OCI-LY7 (cell line): ENCODE measurements around the gene PEX11A. TPM values are rescaled to one million over a fixed set of nuclear protein-coding genes. Genes with fewer than 3 reads are reported as not detected.

ENCODE experiments used
- BruUV-seq: library from RNA; stranded (reverse); fragments of 400-500 nt; replicated peaks from 2 replicates; lab custom pipeline; 2021; lab: Mats Ljungman, UMichigan
- CTCF ChIA-PET: fragments of 300-600 bp; sonication (Branson Sonifier 250); formaldehyde crosslinking; loops from one replicate; lab custom pipeline; 2022; ENCODE audit warnings: antibody characterized with exemption; ENCODE audit not compliant: unreplicated experiment; lab: Charles Lee
- POLR2A ChIA-PET: fragments of 300-600 bp; sonication (Branson Sonifier 250); formaldehyde crosslinking; loops from one replicate; lab custom pipeline; 2022; ENCODE audit warnings: antibody characterized with exemption; lab: Charles Lee
- DNase-seq: peaks from one replicate; pipeline ENCODE4 v3.0.0-alpha.2; 2015; ENCODE audit warnings: low spot score
- H2AFZ ChIP-seq: fragments of 200-600 bp; sonication (generic), shearing (Covaris generic); 2 replicates; pipeline ENCODE4 v1.6.1; 2014; ENCODE audit warnings: mild to moderate bottlenecking, antibody characterized with exemption, low read length, moderate library complexity
- H3K27ac ChIP-seq: fragments of 200-600 bp; sonication (generic); 2 replicates; pipeline ENCODE4 v1.5.1; 2014; ENCODE audit warnings: mixed run types, low read depth, mild to moderate bottlenecking, moderate library complexity, low read length, inconsistent platforms; ENCODE audit not compliant: poor library complexity, severe bottlenecking
- H3K36me3 ChIP-seq: fragments of 200-600 bp; sonication (generic); 2 replicates; pipeline ENCODE4 v1.6.1; 2014; ENCODE audit warnings: mild to moderate bottlenecking, antibody characterized with exemption, low read length, moderate library complexity, mixed read lengths; ENCODE audit not compliant: insufficient read depth
- H3K4me1 ChIP-seq: fragments of 200-600 bp; sonication (generic); 2 replicates; pipeline ENCODE4 v1.5.1; 2014; ENCODE audit warnings: mild to moderate bottlenecking, low read length; ENCODE audit not compliant: insufficient read depth, poor library complexity, severe bottlenecking
- H3K4me2 ChIP-seq: fragments of 200-600 bp; sonication (generic); 2 replicates; pipeline ENCODE4 v1.6.1; 2014; ENCODE audit warnings: mild to moderate bottlenecking, low read length
- H3K4me3 ChIP-seq: fragments of 200-600 bp; sonication (generic); 2 replicates; pipeline ENCODE4 v1.5.1; 2014; ENCODE audit warnings: mild to moderate bottlenecking, low read depth, low read length; ENCODE audit not compliant: poor library complexity, severe bottlenecking
- H3K79me2 ChIP-seq: fragments of 200-600 bp; sonication (generic); 2 replicates; pipeline ENCODE4 v1.6.1; 2016; ENCODE audit warnings: low read depth, mild to moderate bottlenecking, low read length, moderate library complexity, mixed read lengths; ENCODE audit not compliant: insufficient read depth
- H3K9me2 ChIP-seq: fragments of 200-600 bp; sonication (generic); 2 replicates; pipeline ENCODE4 v1.6.1; 2016; ENCODE audit warnings: mild to moderate bottlenecking, low read length, mixed read lengths; ENCODE audit not compliant: insufficient read depth
- H3K9me3 ChIP-seq: fragments of 200-600 bp; sonication (generic); 2 replicates; pipeline ENCODE4 v1.6.1; 2014; ENCODE audit warnings: mild to moderate bottlenecking, mixed run types, low read length, mixed read lengths
- H4K20me1 ChIP-seq: fragments of 200-600 bp; sonication (generic); 2 replicates; pipeline ENCODE4 v1.6.1; 2014; ENCODE audit warnings: mild to moderate bottlenecking, antibody characterized with exemption, low read length, moderate library complexity, mixed read lengths; ENCODE audit not compliant: insufficient read depth
- EZH2phosphoT487 ChIP-seq: fragments of 200-600 bp; sonication (generic); IDR thresholded peaks from 2 replicates; pipeline ENCODE4 v1.6.1; 2018; ENCODE audit warnings: low read depth, borderline replicate concordance, mild to moderate bottlenecking, mixed run types, antibody characterized with exemption, low read length, moderate library complexity, mixed read lengths
- intact Hi-C: fragments of 100-400 bp; cut with micrococcal nuclease; formaldehyde crosslinking; loops from one replicate; pipeline ENCODE4 v1.10.0; 2022; ENCODE audit not compliant: unreplicated experiment
- total RNA-seq, 2 experiments: library from RNA; depleted of rRNA in 1 of 2; stranded (reverse); fragments of >200 nt in 1 of 2; shearing (Covaris generic) in 1 of 2; gene quantifications; 2 replicates each; pipeline ENCODE4 v1.2.3, GENCODE V29; 2014 to 2022
- TF ChIP-seq, protein P1 (sequence below): fragments of 200-600 bp; sonication (generic); conservative IDR thresholded peaks from 2 replicates; pipeline ENCODE4 v1.5.1; 2014; ENCODE audit warnings: mild to moderate bottlenecking, antibody characterized with exemption, low read length, moderate library complexity, mixed read lengths

PEX11A gene
- total RNA-seq, 2 experiments from 2014 or later, result 2.0 to 2.8 TPM

DNA sequence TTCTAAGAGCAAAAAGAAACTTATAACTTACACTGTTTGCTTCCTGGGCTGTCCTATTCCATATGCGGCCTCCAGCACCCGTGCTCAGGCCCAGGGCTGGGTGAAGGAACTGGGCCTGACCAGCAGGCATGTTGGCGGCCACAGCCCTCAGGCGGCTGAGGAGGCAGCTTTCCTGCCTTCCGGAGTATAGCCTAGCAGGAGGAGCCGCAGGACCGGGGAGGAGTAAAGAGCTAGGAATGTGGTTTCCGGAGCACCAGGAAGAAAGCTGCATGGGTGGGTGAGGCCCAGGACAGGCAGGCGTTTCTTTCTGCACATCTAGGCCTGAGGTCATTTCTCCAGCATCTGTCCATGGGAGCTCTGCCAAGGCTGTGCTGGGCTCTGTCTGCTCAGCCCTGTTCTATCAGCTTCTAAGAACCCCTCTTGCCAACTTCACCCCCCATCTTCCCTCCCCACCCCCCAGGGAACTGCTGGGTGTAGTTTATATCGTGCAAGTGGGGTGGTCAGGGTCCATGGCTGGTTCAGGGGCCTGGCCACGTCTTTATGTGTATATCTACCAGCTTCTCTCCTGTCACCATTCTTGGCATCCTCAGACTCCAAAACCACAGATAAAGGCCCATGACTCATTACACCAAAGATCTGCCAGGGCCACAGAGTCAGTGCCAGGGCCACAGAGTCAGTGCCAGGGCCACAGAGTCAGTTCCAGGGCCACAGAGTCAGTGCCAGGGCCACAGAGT, 27.5 kb downstream of the PEX11A start:
- no peaks in the 10 kb centered on the region for H3K9me3 ChIP-seq
- no peaks in the 10 kb centered on the region for H4K20me1 ChIP-seq
- H3K4me3 ChIP-seq, result no peak overlapping the region
- H2AFZ ChIP-seq, result no peak overlapping the region
- no peak overlapping the region for H3K4me2 ChIP-seq
- CTCF ChIA-PET, result no interaction called here
- DNase-seq, result no peak
- no TSS peak for BruUV-seq
- no peak overlapping the region for H3K27ac ChIP-seq
- intact Hi-C loops, result no loop called here
- POLR2A ChIA-PET, result no interaction called here
- no peaks in the 10 kb centered on the region for H3K4me1 ChIP-seq
- no peaks in the 10 kb centered on the region for H3K79me2 ChIP-seq
- TF ChIP-seq, protein P1, sequence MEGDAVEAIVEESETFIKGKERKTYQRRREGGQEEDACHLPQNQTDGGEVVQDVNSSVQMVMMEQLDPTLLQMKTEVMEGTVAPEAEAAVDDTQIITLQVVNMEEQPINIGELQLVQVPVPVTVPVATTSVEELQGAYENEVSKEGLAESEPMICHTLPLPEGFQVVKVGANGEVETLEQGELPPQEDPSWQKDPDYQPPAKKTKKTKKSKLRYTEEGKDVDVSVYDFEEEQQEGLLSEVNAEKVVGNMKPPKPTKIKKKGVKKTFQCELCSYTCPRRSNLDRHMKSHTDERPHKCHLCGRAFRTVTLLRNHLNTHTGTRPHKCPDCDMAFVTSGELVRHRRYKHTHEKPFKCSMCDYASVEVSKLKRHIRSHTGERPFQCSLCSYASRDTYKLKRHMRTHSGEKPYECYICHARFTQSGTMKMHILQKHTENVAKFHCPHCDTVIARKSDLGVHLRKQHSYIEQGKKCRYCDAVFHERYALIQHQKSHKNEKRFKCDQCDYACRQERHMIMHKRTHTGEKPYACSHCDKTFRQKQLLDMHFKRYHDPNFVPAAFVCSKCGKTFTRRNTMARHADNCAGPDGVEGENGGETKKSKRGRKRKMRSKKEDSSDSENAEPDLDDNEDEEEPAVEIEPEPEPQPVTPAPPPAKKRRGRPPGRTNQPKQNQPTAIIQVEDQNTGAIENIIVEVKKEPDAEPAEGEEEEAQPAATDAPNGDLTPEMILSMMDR, result no peak
- TF ChIP-seq EZH2phosphoT487, result no peak
- H3K9me2 ChIP-seq, result no peaks in the 10 kb centered on the region
- H3K36me3 ChIP-seq, result no peaks in the 10 kb centered on the region

DNA sequence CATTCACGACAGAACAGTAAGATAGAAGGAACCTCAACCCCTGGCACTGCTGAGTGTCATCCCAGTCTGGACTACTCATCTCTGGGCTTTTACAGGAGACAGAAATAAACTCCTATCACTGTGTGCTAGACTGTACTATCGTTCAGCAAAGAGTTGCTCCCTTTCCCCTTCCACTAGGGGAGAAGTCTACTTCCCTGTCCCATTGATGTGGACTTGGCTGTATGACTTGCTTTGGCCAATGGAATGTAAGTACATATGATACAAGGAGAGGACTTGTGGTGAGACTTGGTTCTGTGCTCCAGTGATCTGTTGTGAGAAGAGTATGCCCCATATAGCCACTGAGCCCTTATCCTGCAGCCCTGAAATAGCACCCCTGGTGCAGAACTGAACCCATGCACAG, 30.0 kb downstream of the PEX11A start:
- no peaks in the 10 kb centered on the region for H3K9me2 ChIP-seq
- no peaks in the 10 kb centered on the region for H4K20me1 ChIP-seq
- no peak for DNase-seq
- H3K4me3 ChIP-seq, result no peak overlapping the region
- TF ChIP-seq, protein P1, result no peak
- BruUV-seq, result no TSS peak
- ChIA-PET POLR2A (no interaction called here), CTCF (no interaction called here)
- H3K9me3 ChIP-seq, result no peaks in the 10 kb centered on the region
- H3K27ac ChIP-seq, result no peak overlapping the region
- no peaks in the 10 kb centered on the region for H3K4me1 ChIP-seq
- no peaks in the 10 kb centered on the region for H3K79me2 ChIP-seq
- no peak overlapping the region for H2AFZ ChIP-seq
- H3K36me3 ChIP-seq, result no peaks in the 10 kb centered on the region
- H3K4me2 ChIP-seq, result no peak overlapping the region
- intact Hi-C loops, result no loop called here

DNA sequence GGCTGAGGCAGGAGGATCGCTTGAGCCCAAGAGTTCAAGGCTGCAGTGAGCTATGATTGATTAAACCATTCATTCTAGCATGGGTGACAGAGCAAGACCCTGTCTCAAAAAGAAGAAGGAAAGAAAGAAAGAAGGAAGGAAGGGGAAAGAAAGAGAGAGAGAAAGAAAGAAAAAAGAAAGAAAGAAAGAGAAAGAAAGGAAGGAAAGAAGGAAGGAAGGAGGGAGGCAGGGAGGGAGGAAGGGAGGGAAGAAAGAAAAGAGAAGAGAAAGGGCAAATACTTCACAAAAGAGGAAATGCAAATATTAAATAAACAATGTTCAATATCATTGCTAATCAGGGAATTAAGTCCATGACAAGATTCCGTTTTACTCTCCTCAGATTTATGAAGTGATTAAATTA, 31.3 kb downstream of the PEX11A start:
- no peaks in the 10 kb centered on the region for H4K20me1 ChIP-seq
- no peaks in the 10 kb centered on the region for H3K4me1 ChIP-seq
- DNase-seq, result no peak
- H3K9me2 ChIP-seq, result no peaks in the 10 kb centered on the region
- no peak overlapping the region for H3K27ac ChIP-seq
- CTCF ChIA-PET, result no interaction called here
- no peaks in the 10 kb centered on the region for H3K36me3 ChIP-seq
- TF ChIP-seq, protein P1, result no peak
- no peak for TF ChIP-seq EZH2phosphoT487
- POLR2A ChIA-PET, result interaction anchor here (1.0 kb wide), 1 partner anchor 40 kb away, joined by 3 read pairs; no protein-coding TSS in a partner anchor
- intact Hi-C loops, result no loop called here
- H3K79me2 ChIP-seq, result no peaks in the 10 kb centered on the region
- no peak overlapping the region for H3K4me3 ChIP-seq
- no peak overlapping the region for H2AFZ ChIP-seq
- no peak overlapping the region for H3K4me2 ChIP-seq
- no peaks in the 10 kb centered on the region for H3K9me3 ChIP-seq
- BruUV-seq, result no TSS peak
